HG02870 (cell line): ENCODE results near the gene SLC39A11.

Source experiments
- ATAC-seq: cut with Tn5 transposase; IDR thresholded peaks from one replicate; pipeline ENCODE4 v1.9.1; 2021; ENCODE audit warnings: mild to moderate bottlenecking, moderate library complexity; ENCODE audit not compliant: unreplicated experiment

The SLC39A11 gene

GRCh38 chr17:72667096-72668063 is 425.1 kb downstream of the SLC39A11 start:
- ATAC-seq: no peak

DNA sequence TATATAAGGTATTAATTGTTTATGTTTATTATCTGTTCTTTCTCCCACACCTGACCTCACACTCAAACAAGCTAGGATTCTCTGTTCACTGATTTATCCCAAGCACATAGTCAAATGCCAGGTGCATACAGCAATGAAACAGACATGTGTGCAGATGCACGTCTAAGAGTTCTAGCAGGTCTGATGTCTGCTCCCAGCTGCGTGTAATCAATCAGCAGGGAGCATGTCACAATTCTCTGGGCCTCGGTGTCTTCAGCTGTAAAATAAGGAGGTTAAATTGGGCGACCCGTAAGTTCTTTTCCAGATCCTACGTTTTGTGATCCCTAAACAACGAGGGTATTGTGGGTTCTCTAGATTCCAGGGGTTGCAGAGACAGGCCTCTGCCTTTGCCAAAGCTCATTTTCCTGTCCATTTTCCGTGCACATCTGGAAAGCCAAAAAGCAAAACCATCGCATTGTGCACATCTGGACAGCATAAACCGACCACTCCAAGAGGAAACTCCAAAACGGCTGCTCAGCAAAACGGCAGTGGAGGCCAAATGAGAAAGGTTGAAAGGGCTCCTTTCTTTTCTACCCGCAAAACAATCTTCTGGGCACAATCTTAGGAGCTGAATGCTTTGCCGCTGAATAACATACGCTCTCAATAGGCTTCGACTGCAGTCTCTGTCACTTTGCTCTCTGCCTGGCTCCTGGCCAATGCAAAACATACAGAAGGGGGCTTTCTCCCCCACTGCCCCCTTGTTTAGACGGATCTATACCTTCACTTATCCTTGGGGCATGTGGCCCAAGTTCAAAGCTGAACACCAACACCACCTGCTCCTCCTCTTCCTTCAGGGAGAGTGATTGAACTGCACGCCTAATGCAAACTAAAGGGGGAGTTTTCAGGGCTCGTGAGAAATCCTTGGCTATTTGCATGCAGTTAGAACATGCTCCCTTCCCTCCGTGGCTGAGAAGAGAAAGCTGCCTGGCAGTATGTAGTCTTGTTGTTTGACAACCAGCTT is 426.3 kb downstream of the SLC39A11 start:
- no peak for ATAC-seq

DNA sequence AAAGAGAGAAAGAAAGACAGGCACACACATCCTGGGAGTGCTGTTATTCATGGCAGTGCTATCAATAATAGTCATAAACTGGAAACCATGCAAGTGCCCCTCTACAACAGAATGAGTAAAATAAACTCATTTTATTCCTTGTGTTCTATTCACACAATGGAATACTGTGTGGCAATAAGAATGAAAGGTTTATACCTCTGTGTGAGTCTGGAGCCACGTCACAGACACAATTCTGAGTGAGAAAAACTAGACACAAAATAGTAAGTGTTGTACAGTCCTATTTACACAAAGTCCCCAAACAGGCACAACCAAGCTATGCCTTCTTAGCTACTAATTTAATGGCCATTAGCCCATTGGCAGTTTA is 429.7 kb downstream of the SLC39A11 start:
- ATAC-seq: no peak

DNA sequence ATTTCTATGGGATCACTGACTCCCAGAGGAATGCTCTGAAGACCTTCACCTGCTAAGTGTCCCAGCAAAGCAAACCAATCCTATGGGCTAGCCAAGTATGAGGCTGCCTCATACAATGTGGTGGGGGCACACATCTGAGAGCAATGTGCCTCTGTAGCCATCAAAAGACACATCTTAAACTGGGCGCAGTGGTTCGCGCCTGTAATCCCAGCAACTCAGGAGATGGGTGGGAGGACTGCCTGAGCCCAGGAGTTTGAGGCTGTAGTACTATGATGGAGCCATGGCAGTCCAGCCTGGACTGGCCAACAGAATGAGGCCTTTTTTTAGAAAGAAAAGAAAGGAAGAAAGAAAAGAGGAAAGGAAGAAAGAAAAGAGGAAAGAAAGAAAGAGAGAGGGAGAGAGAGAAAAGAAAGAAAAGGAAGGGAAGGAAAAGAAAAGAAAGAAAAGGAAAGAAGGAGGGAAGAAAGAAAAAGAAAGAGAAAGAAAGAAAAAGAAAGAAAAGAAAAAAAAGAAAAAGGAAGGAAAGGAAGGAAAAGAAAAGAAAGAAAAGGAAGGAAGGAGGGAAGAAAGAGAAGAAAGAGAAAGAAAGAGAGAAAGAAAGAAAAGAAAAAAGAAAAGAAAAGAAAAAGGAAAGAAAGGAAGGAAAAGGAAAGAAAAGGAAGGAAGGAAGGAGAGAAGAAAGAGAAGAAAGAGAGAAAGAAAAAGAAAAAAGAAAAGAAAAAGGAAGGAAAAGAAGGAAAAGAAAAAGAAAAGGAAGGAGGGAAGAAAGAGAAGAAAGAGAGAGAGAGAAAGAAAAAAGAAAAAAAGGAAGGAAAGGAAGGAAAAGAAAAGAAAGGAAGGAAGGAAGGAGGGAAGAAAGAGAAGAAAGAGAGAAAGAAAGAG is 430.3 kb downstream of the SLC39A11 start:
- no peak for ATAC-seq

- ATAC-seq: no peak
Measured at GRCh38 chr17:72661116-72661944, 431.2 kb downstream of the SLC39A11 start.

DNA sequence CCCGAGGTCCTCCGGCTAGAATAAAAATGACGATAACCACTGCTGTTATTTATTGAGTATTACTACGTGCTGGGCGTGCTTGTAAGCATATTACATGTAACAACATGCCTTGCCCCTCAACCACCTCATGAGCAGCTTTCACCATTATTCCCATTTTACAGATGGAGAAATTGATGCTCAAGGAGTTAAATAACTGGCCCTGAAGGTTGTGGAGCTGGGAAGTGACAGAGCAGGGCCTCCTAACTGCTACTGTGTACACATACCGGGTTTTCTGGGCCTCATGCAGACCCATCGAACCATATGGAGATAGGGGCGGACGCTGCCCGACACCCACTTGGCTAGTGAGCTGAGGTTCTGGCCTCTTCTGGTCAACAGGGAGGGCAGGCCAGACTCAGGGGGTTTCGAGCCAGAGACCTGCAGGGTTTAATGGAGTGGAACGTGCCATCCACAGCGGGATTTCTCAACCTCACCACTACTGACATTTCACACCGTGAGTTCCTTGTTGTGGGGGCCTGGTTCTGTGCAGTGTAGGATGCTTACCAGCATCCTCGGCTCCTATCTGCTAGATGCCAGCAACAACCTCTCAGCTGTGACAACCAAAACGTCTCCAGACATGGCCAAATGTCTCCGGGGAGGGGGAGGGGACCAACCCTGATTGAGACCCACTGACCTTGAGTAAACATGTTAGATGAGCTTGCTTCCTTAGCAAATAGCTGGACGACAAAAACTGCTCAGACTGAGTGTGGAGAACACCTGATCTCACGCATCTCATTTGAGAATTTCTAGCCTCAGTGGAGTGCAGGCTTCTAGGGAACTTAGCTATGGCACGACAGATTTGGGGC is 432.0 kb downstream of the SLC39A11 start:
- no peak for ATAC-seq

DNA sequence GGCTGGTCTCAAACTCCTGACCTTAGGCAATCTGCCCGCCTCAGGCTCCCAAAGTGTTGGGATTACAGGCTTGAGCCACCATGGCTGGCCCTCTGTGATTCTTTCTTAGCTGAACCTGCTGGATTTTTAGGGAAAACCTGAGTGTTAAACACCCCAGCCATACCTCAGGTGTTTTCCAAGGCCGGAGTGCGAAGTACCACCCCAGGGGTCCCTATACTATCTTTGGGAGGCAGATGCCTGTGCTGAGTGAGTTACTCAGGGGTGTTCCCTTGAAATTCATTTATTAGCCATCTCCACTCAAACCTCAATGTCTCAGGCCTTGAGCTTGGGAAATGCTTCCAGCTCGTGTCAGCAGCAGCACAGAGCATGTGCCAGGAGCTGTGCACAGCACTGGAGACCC is 432.7 kb downstream of the SLC39A11 start:
- ATAC-seq: no peak

GRCh38 chr17:72658675-72659074 is 433.8 kb downstream of the SLC39A11 start:
- no peak for ATAC-seq

GRCh38 chr17:72657467-72658317 is 434.8 kb downstream of the SLC39A11 start:
- no peak for ATAC-seq

GRCh38 chr17:72656130-72656763 is 436.2 kb downstream of the SLC39A11 start:
- ATAC-seq: no peak

- no peak for ATAC-seq
Measured at GRCh38 chr17:72654706-72655105, 437.8 kb downstream of the SLC39A11 start.

- no peak for ATAC-seq
Measured at GRCh38 chr17:72651988-72652387, 440.5 kb downstream of the SLC39A11 start.

DNA sequence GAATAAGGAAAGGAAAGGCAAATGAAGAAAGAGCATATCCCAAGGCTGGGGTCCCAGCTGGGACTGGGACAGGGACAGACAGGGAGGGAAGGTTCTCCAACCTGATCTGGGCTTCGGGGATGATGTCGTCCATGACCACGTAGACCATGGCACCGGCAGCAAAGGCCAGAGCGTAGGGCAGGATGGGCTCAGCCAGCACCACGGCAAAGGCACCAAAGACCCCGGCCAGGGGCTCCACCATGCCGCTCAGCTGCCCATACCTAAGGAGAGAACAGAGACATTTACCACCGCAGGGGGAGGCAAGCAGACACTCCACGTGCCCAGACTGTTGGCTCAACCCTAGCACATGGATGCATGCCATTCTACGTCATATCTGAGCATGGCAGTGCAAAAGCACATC is 443.8 kb downstream of the SLC39A11 start:
- ATAC-seq: no peak

GRCh38 chr17:72646176-72646575 is 446.3 kb downstream of the SLC39A11 start:
- ATAC-seq: no peak

DNA sequence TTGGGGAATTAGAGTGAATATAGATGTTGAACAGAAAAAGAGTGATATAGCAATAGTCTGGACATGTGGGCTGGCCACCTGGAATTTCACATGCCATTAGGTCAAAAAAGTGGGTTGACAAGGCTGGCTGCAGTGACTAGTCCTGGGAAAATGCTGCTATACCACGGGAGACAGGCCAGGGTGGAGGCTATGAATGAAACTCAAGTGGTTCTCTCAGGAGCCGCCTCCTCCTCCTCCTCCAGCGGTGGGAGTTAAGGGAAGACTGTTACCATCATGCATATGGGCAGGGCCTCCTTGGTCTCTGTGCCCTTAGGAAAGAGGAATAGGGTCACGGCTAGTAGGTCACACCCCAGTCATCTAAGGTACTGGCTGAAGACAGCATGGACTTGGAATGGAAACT is 448.0 kb downstream of the SLC39A11 start:
- ATAC-seq: no peak

- no peak for ATAC-seq
Measured at GRCh38 chr17:72643575-72644216, 448.8 kb downstream of the SLC39A11 start.

DNA sequence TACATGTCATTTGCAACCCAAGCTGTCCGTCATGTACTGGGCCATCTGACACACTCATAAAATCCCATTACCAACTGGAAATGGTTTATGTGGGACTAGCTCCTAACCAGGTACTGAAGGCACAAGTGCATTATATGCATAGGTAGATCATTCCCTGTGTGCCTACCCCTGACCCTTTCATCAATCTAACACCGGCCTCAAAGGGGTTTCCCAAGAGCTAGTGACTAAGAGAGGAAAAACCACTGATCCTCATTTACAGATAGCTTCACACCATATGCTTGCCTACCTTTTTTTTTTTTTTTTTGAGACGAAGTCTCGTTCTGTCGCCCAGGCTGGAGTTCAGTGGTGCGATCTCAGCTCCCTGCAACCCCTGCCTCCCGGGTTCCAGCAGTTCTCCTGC is 449.8 kb downstream of the SLC39A11 start:
- ATAC-seq: no peak
